GM12874 (cell line): ENCODE data around the gene RIPOR2.

Experiments
- TF ChIP-seq, protein P1 (sequence below): IDR thresholded peaks from 2 replicates; pipeline ENCODE4 v1.5.1; 2011; ENCODE audit warnings: low read depth, mild to moderate bottlenecking, control low read depth, low read length, moderate library complexity; ENCODE audit not compliant: insufficient read depth

Gene RIPOR2

DNA sequence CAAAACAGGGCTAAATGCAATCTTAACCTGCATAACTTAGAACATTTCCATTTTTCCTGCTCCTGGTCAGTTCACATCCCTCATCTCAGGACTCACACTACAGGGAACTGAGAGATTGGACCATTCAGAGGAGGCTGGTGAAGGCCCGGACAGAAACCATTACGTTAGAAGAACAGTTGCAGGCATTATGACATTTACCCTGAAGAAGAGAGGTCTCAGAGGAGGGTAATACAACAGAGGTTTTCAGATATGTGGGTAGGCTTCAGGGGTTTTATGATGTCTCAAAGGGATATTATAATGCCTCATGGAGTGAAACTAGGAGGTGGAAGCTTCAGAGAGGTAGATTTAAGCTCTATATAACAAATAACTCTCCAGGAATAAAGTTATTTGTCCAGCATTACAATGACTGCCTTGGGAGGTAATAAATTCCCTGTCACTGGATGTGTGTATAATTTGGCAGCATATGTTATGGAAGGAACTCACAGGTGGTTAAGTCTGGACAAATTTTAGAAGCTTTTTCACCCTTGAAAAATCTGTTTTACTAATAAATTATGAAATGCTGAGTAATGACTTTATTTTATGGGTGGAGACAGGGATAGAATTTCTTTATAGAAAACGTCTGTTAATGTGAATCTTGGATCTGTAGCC, 36.7 kb upstream of the RIPOR2 start:
- TF ChIP-seq, protein P1, sequence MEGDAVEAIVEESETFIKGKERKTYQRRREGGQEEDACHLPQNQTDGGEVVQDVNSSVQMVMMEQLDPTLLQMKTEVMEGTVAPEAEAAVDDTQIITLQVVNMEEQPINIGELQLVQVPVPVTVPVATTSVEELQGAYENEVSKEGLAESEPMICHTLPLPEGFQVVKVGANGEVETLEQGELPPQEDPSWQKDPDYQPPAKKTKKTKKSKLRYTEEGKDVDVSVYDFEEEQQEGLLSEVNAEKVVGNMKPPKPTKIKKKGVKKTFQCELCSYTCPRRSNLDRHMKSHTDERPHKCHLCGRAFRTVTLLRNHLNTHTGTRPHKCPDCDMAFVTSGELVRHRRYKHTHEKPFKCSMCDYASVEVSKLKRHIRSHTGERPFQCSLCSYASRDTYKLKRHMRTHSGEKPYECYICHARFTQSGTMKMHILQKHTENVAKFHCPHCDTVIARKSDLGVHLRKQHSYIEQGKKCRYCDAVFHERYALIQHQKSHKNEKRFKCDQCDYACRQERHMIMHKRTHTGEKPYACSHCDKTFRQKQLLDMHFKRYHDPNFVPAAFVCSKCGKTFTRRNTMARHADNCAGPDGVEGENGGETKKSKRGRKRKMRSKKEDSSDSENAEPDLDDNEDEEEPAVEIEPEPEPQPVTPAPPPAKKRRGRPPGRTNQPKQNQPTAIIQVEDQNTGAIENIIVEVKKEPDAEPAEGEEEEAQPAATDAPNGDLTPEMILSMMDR, result no peak

DNA sequence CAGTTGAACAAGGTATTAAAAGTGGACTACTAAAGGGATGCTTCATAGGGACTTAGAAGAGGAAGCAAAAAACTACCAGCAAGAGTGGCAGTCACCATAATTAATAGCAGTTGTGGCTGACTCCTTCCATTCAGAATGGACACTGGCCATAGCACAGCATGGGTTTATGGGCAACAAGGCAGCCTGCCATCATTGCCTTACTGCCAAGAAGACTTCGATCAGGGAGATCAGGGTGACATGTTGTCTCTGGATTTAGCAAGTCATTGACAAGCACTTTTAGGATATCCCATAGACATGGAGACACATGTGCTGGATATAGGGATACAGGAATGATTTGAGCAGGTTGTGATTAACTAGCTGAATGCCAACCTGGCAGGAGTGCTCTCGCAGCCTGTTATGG, 35.3 kb upstream of the RIPOR2 start:
- TF ChIP-seq, protein P1, result no peak

DNA sequence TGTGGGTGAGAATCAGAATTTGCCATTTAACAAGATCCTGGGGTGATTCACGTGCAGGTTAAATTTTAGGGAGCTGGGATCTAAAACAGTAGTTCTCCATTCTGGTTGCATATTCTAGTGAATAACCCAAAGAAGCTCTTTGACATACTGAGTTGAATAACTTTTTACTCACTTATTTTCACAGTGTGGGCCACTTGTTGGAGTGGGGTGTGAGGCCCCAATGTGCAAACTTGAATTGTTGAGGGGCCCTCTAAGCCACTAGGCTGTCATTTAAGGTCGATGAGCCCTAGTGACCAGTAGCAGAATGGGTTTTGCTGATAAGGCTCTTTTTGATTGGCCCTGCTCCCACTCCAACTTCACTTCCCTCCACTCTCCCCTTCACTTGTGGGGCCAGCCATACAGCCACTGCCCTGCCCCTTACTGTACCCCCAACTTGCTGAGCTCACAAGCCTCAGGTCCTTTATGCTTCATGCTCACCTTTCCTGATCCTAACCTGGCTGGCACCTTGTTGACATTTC, 33.6 kb upstream of the RIPOR2 start:
- TF ChIP-seq, protein P1, result no peak

DNA sequence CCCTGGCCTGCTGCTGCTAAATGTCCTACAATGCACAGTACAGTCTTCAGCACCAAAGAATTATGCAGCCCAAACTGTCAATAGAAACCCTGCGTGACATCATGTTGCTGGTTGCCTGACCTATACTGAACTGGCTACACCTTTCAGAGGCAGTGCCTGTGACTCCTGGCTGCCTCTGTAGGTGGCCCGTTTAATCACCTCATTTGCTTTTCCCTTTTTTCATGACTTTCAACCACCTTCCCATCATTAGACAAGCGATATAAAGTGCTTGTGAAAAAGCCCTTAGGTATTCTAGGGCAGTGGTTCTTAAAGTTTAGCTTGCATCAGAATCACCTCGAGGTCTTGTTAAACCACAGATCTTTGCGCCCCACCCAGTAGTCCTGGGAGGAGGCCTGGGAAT, 33.0 kb upstream of the RIPOR2 start:
- TF ChIP-seq, protein P1, result no peak

DNA sequence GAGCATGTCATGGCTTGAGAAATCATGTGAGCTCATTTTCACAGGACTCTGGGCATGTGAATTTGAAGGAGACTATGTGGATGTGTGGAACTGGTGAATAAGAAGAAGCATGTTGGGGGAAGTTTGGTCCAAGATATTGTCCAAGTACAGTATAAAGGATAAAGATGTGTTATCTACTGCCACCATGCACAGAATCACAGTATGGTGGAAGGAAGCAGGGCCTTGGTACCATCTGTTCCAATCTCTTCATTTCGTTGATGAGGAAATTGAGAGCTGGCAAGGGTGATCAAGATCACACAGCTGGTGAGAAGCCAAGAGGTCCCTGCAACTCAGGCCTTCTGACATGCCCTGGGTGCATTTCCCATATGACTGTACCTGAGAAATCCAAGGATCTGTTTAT, 31.5 kb upstream of the RIPOR2 start:
- TF ChIP-seq, protein P1, result no peak

DNA sequence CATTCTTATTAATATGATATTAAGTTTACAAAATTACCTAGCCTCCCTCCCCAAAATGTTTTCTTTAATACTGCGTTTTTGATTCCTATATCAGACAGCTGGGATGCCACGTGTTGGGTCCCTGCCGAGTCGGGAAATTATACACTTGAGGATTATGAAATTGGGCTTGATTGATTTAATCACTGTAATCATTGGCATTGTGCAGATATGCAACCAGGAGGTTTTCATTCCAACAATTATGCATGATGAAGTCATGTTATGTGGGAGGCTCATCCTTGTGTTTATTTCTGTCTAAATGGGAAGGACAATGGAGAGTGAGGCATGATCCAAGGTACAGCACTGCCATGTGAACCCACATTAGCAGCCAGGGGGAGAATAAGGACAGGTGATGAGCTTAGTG, 30.6 kb upstream of the RIPOR2 start:
- TF ChIP-seq, protein P1, result no peak

DNA sequence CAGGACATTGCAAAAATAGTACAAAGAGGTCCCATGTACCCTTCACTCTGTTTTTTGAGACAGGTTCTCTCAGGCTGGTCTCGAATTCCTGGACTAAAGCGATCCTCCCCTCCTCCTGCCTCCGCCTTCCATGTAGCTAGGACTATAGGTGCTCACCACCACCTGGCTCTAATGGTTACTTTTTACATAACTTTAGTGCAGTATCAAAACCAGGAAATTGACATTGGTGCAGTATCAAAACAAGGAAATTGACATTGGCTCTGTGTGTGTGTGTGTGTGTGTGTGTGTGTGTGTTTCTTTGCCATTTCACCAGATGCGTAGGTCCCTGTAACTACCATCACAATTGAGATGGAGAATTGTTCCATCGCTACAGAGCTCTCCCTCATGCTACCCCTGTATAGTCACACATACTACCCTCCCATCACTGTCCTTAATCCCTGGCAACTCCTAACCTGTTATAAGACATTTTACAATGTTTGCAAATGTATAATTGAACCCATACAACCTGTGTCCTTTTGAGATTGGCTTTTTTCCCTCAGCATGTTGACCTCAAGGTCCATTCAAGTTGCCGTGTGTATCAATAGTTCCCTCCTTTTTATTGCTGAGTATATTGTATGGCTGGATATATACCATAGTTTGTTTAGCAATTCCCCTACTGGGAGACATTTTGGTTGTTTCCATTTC, 28.3 kb upstream of the RIPOR2 start:
- TF ChIP-seq, protein P1, result no peak
